Liver (tissue), 9 donors: ENCODE data around the gene SPTLC2. TPM values are rescaled to one million over a fixed set of nuclear protein-coding genes. Genes with fewer than 3 reads are reported as not detected.

ENCODE experiments used
- DNase-seq: peaks from one replicate; pipeline ENCODE4 v3.0.0-alpha.2; 2017; ENCODE audit warnings: low spot score
- H3K27ac ChIP-seq, 2 donors: one replicate each; pipeline ENCODE4 v1.7.0; 2013; ENCODE audit warnings: inconsistent platforms in 2 of 2, low read length in 2 of 2, control low read depth in 1 of 2, low read depth in 1 of 2, mild to moderate bottlenecking in 1 of 2
- H3K27me3 ChIP-seq, 4 donors: one replicate each; pipeline versions ENCODE4 v1.6.1 to v1.7.0; 2013; ENCODE audit warnings: low read length in 3 of 4, inconsistent platforms in 1 of 4, mild to moderate bottlenecking in 1 of 4, moderate library complexity in 1 of 4; ENCODE audit not compliant: control insufficient read depth in 4 of 4, insufficient read depth in 4 of 4
- H3K36me3 ChIP-seq, 4 donors: one replicate each; pipeline versions ENCODE4 v1.6.1 to v1.7.0; 2013; ENCODE audit warnings: low read length in 3 of 4, mild to moderate bottlenecking in 3 of 4, low read depth in 1 of 4, moderate library complexity in 1 of 4; ENCODE audit not compliant: control insufficient read depth in 4 of 4, insufficient read depth in 3 of 4
- H3K4me1 ChIP-seq, 4 donors: one replicate each; pipeline versions ENCODE4 v1.6.1 to v1.7.0; 2013; ENCODE audit warnings: low read length in 3 of 4, mild to moderate bottlenecking in 3 of 4, moderate library complexity in 1 of 4; ENCODE audit not compliant: control insufficient read depth in 4 of 4, insufficient read depth in 4 of 4
- H3K4me3 ChIP-seq, 3 donors: one replicate each; pipeline versions ENCODE4 v1.6.1 to v1.7.0; 2013; ENCODE audit warnings: low read length in 3 of 3, control low read depth in 1 of 3, low read depth in 1 of 3, mild to moderate bottlenecking in 1 of 3
- H3K9ac ChIP-seq, 2 donors: one replicate each; pipeline ENCODE4 v1.7.0; 2013; ENCODE audit warnings: low read length in 2 of 2, mild to moderate bottlenecking in 2 of 2, moderate library complexity in 2 of 2, control low read depth in 1 of 2, low read depth in 1 of 2
- H3K9me3 ChIP-seq, 4 donors: one replicate each; pipeline versions ENCODE4 v1.6.1 to v1.7.0; 2013; ENCODE audit warnings: low read length in 3 of 4; ENCODE audit not compliant: control insufficient read depth in 4 of 4
- ATF3 ChIP-seq: IDR thresholded peaks from 2 replicates; pipeline ENCODE4 v1.6.1; 2016; ENCODE audit warnings: antibody characterized with exemption
- CTCF ChIP-seq: fragments of 150-350 bp; IDR thresholded peaks from 2 replicates; pipeline ENCODE4 v1.5.1; 2017; ENCODE audit warnings: improper control_type of control experiment, low read depth, low read length; ENCODE audit not compliant: missing input control
- EGR1 ChIP-seq, 2 donors: IDR thresholded peaks; 2 replicates each; pipeline ENCODE4 v1.6.1; 2016 to 2018; ENCODE audit warnings: antibody characterized with exemption in 2 of 2, low read depth in 2 of 2
- FOXA1 ChIP-seq: IDR thresholded peaks from 2 replicates; pipeline ENCODE4 v1.6.1; 2016; ENCODE audit warnings: antibody characterized with exemption
- FOXA2 ChIP-seq: IDR thresholded peaks from 2 replicates; pipeline ENCODE4 v1.6.1; 2016; ENCODE audit warnings: antibody characterized with exemption
- GABPA ChIP-seq, 2 donors: IDR thresholded peaks in 1 of 2; conservative IDR thresholded peaks in 1 of 2; 2 replicates each; pipeline ENCODE4 v1.6.1; 2016; ENCODE audit warnings: antibody characterized with exemption in 2 of 2, mild to moderate bottlenecking in 1 of 2, moderate library complexity in 1 of 2
- HNF4A ChIP-seq, 2 donors: conservative IDR thresholded peaks; 2 replicates each; pipeline ENCODE4 v1.6.1; 2016; ENCODE audit warnings: antibody characterized with exemption in 2 of 2, mild to moderate bottlenecking in 2 of 2
- HNF4G ChIP-seq: IDR thresholded peaks from 2 replicates; pipeline ENCODE4 v1.6.1; 2016; ENCODE audit warnings: antibody characterized with exemption
- JUND ChIP-seq, 2 donors: IDR thresholded peaks; 2 replicates each; pipeline ENCODE4 v1.6.1; 2016; ENCODE audit warnings: antibody characterized with exemption in 2 of 2
- MAX ChIP-seq: IDR thresholded peaks from 2 replicates; pipeline ENCODE4 v1.6.1; 2016; ENCODE audit warnings: antibody characterized with exemption
- NR2F2 ChIP-seq: IDR thresholded peaks from 2 replicates; pipeline ENCODE4 v1.6.1; 2016; ENCODE audit warnings: antibody characterized with exemption
- RAD21 ChIP-seq, 2 donors: IDR thresholded peaks; 2 replicates each; pipeline ENCODE4 v1.6.1; 2016; ENCODE audit warnings: antibody characterized with exemption in 2 of 2, mild to moderate bottlenecking in 2 of 2
- REST ChIP-seq: IDR thresholded peaks from 2 replicates; pipeline ENCODE4 v1.6.1; 2016; ENCODE audit warnings: antibody characterized with exemption, mild to moderate bottlenecking
- RXRA ChIP-seq, 2 donors: IDR thresholded peaks; 2 replicates each; pipeline ENCODE4 v1.6.1; 2017 to 2018; ENCODE audit warnings: antibody characterized with exemption in 2 of 2, mild to moderate bottlenecking in 1 of 2
- SP1 ChIP-seq: IDR thresholded peaks from 2 replicates; pipeline ENCODE4 v1.6.1; 2018; ENCODE audit warnings: antibody characterized with exemption, mild to moderate bottlenecking
- TAF1 ChIP-seq: conservative IDR thresholded peaks from 2 replicates; pipeline ENCODE4 v1.6.1; 2016; ENCODE audit warnings: antibody characterized with exemption, mild to moderate bottlenecking
- YY1 ChIP-seq: IDR thresholded peaks from 2 replicates; pipeline ENCODE4 v1.6.1; 2016; ENCODE audit warnings: antibody characterized with exemption, mild to moderate bottlenecking
- ZBTB33 ChIP-seq: IDR thresholded peaks from 2 replicates; pipeline ENCODE4 v1.6.1; 2016; ENCODE audit warnings: antibody characterized with exemption
- WGBS: extraction: QIAGEN DNeasy Blood & Tissue Kit; methylation state at CpG from one replicate; pipeline ENCODE4 v1.1.7; 2013; 5-methylcytosine and 5-hydroxymethylcytosine counted together
- polyA plus RNA-seq, 2 donors: library from polyadenylated mRNA; stranded (reverse) in 1 of 2; unstranded in 1 of 2; fragments of 200-250 nt in 1 of 2; fragments of >200 nt in 1 of 2; fragmentation: Nextera tagmentation in 1 of 2; extraction: Ambion mirVana in 1 of 2; gene quantifications; one replicate each; pipeline versions ENCODE4 v1.2.1 to v1.2.3, GENCODE V29; 2013 to 2015
- total RNA-seq, 2 donors: library from RNA; depleted of rRNA; stranded (reverse); fragments of >200 nt; gene quantifications; one replicate each; pipeline ENCODE4 v1.2.3, GENCODE V29; 2014
- donor health status: healthy.
- donor health status: healthy.
- donor health status: healthy.
- donor health status: healthy.
- donor health status: healthy.

Gene SPTLC2
- total and polyA plus RNA-seq, 4 donors, result 3.9 to 19.2 (median 9.9) TPM

GRCh38 chr14:77475432-77476115 is 140.9 kb downstream of the SPTLC2 start:
- Histone ChIP-seq H3K4me3 (no peak overlapping the region), H3K4me1 (no peaks in the 10 kb centered on the region), H3K27me3 (no peaks in the 10 kb centered on the region), H3K36me3 (no peaks in the 10 kb centered on the region), H3K9ac (no peak overlapping the region), H3K27ac (no peak overlapping the region), H3K9me3 (no peaks in the 10 kb centered on the region)
- DNase-seq, result no peak
- TF ChIP-seq GABPA (IDR thresholded peaks at IDR 0.05 in 1 of 2, conservative IDR thresholded peaks at IDR 0.05 in 1 of 2) (no peak), EGR1 (IDR thresholded peaks at IDR 0.05; ENCODE audit: low read depth in 2 of 2) (no peak), NR2F2 (no peak)
- 83% methylated on average over 35 of the region's 35 CpGs for WGBS

- Histone ChIP-seq H3K4me3 (no peak overlapping the region), H3K9ac (no peak overlapping the region), H3K27ac (no peak overlapping the region), H3K9me3 (no peaks in the 10 kb centered on the region), H3K27me3 (no peaks in the 10 kb centered on the region), H3K4me1 (no peaks in the 10 kb centered on the region), H3K36me3 (peaks cover 0 to 2% (median 1%) of the 10 kb centered on the region in 4 donors)
- TF ChIP-seq FOXA1 (no peak), JUND (IDR thresholded peaks at IDR 0.05) (no peak), TAF1 (no peak), RAD21 (IDR thresholded peaks at IDR 0.05) (no peak), SP1 (no peak), EGR1 (IDR thresholded peaks at IDR 0.05; ENCODE audit: low read depth in 2 of 2) (no peak), GABPA (IDR thresholded peaks at IDR 0.05 in 1 of 2, conservative IDR thresholded peaks at IDR 0.05 in 1 of 2) (no peak), FOXA2 (no peak), CTCF (no peak), MAX (no peak), ZBTB33 (no peak), NR2F2 (no peak), ATF3 (no peak), YY1 (no peak), HNF4G (no peak), REST (no peak), HNF4A (conservative IDR thresholded peaks at IDR 0.05) (no peak), RXRA (IDR thresholded peaks at IDR 0.05) (no peak)
- no peak for DNase-seq
- WGBS, result 73% methylated on average over 9 of the region's 9 CpGs
These were observed 141.8 kb downstream of the SPTLC2 start for GRCh38 chr14:77474479-77475177.
